Measurements from ENCODE around the gene POLK.

GRCh38 chr5:75567710-75568109 is 56.0 kb downstream of the POLK start:
- TF ChIP-seq POLR2AphosphoS5 (IDR thresholded peaks at IDR 0.05) (no peak), CTCF (IDR thresholded peaks at IDR 0.05 in 8 of 11, conservative IDR thresholded peaks at IDR 0.05 in 3 of 11) (no peak)
